ENCODE results near the gene BTBD2.

Gene BTBD2

DNA sequence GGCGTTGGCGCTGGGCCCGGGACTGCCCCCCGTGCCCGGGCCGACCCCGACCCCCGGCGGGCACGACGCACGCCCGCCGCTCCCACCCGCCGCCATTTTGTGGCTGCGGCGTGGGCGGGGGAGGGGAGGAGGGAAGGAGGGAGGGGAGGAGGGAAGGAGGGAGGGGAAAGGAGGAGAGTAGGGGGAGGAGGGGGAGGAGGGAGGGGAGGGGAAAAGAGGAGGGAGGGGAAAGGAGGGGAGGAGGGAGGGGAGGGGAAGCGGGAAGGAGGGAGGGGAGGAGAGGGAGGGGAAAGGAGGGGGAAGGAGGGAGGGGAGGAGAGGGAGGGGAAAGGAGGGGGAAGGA is at the start of gene BTBD2:
TSS of gene BTBD2 (minus strand) at position 107 of the 343 bp plus-strand sequence. CDS start at position 96, 11 bp downstream.
- no peaks in the 10 kb centered on the region; the same call in 1 of the 2 replicates for H3K36me3 ChIP-seq (ENCODE audit: control insufficient read depth, insufficient read depth, low read length)
- TF ChIP-seq, protein P1, sequence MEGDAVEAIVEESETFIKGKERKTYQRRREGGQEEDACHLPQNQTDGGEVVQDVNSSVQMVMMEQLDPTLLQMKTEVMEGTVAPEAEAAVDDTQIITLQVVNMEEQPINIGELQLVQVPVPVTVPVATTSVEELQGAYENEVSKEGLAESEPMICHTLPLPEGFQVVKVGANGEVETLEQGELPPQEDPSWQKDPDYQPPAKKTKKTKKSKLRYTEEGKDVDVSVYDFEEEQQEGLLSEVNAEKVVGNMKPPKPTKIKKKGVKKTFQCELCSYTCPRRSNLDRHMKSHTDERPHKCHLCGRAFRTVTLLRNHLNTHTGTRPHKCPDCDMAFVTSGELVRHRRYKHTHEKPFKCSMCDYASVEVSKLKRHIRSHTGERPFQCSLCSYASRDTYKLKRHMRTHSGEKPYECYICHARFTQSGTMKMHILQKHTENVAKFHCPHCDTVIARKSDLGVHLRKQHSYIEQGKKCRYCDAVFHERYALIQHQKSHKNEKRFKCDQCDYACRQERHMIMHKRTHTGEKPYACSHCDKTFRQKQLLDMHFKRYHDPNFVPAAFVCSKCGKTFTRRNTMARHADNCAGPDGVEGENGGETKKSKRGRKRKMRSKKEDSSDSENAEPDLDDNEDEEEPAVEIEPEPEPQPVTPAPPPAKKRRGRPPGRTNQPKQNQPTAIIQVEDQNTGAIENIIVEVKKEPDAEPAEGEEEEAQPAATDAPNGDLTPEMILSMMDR (IDR thresholded peaks at IDR 0.05; ENCODE audit: insufficient read depth, low read length, poor library complexity, severe bottlenecking): no peak
- DNase-seq (ENCODE audit: extremely low read depth, insufficient read length): no peak
- H3K4me3 ChIP-seq (replicated peaks; ENCODE audit: low read depth, low read length): peak within 1 kb of the TSS; percentile 77
- no peaks in the 10 kb centered on the region for H3K27me3 ChIP-seq (replicated peaks; ENCODE audit: control insufficient read depth, insufficient read depth, low read length)

GRCh38 chr19:2064788-2065524 is 49.4 kb upstream of the BTBD2 start:
- peak; percentile 24 for DNase-seq (ENCODE audit: extremely low read depth, insufficient read length)
- Histone ChIP-seq H3K4me3 (replicated peaks; ENCODE audit: low read depth, low read length) (no peak overlapping the region), H3K27me3 (replicated peaks; ENCODE audit: control insufficient read depth, insufficient read depth, low read length) (no peaks in the 10 kb centered on the region; the same call in 1 of the 2 replicates), H3K36me3 (ENCODE audit: control insufficient read depth, insufficient read depth, low read length) (peaks cover 2% of the 10 kb centered on the region)
- TF ChIP-seq, protein P1 (IDR thresholded peaks at IDR 0.05; ENCODE audit: insufficient read depth, low read length, poor library complexity, severe bottlenecking): no peak

- Histone ChIP-seq H3K4me3 (replicated peaks; ENCODE audit: low read depth, low read length) (no peak overlapping the region), H3K27me3 (replicated peaks; ENCODE audit: control insufficient read depth, insufficient read depth, low read length) (no peaks in the 10 kb centered on the region; the same call in 1 of the 2 replicates), H3K36me3 (ENCODE audit: control insufficient read depth, insufficient read depth, low read length) (no peaks in the 10 kb centered on the region)
- no peak for DNase-seq (ENCODE audit: extremely low read depth, insufficient read length)
- TF ChIP-seq, protein P1 (IDR thresholded peaks at IDR 0.05; ENCODE audit: insufficient read depth, low read length, poor library complexity, severe bottlenecking): no peak
Observed at GRCh38 chr19:2064395-2064787, 48.9 kb upstream of the BTBD2 start.

- Histone ChIP-seq H3K27me3 (replicated peaks; ENCODE audit: control insufficient read depth, insufficient read depth, low read length) (no peaks in the 10 kb centered on the region; the same call in 1 of the 2 replicates), H3K36me3 (ENCODE audit: control insufficient read depth, insufficient read depth, low read length) (no peaks in the 10 kb centered on the region), H3K4me3 (replicated peaks; ENCODE audit: low read depth, low read length) (no peak overlapping the region)
- TF ChIP-seq, protein P1 (IDR thresholded peaks at IDR 0.05; ENCODE audit: insufficient read depth, low read length, poor library complexity, severe bottlenecking): no peak
- DNase-seq (ENCODE audit: extremely low read depth, insufficient read length): no peak
Observed at GRCh38 chr19:2063824-2064223, 48.3 kb upstream of the BTBD2 start.

DNA sequence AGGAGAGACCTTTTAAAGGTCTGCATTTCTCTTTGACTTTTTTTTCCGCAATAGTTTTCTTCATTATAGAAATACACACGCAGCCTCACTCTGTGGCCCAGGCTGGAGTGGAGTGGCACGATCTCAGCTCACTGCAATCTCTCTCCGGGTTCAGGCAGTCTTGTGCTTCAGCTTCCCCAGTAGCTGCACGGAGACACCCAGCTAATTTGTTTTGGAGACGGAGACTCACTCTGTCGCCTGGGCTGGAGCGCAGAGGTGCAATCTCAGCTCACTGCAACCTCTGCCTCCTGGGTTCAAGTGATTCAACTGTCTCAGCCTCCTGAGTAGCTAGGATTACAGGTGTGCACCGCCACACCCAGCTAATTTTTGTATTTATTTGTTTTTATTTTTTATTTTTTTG is 47.3 kb upstream of the BTBD2 start:
- Histone ChIP-seq H3K4me3 (replicated peaks; ENCODE audit: low read depth, low read length) (no peak overlapping the region), H3K27me3 (replicated peaks; ENCODE audit: control insufficient read depth, insufficient read depth, low read length) (no peaks in the 10 kb centered on the region; the same call in 1 of the 2 replicates), H3K36me3 (ENCODE audit: control insufficient read depth, insufficient read depth, low read length) (no peaks in the 10 kb centered on the region)
- TF ChIP-seq, protein P1 (IDR thresholded peaks at IDR 0.05; ENCODE audit: insufficient read depth, low read length, poor library complexity, severe bottlenecking): no peak
- DNase-seq (ENCODE audit: extremely low read depth, insufficient read length): no peak

Data from GM06990 (cell line).